ENCODE results near the gene TMC6.

DNA sequence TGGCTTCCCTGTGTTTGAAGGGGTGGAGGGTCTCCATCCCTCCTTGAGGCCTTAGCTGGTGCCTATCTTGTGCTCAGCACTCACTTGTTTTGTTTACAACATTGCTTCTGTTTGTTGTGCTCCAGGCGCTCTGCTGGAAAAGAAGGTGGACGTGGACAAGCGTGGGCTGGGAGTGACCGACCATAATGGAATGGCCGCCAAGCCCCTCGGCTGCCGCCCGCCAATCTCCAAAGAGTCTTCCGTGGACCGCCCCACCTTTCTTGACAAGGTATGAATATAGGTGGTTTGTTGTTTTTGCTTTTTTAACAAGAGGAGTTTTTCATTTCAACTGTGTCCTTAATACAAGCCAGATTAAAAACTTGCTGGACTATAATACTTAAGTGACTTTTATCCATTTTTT lies 53.5 kb downstream of the TMC6 start:
- TF ChIP-seq, protein P1, sequence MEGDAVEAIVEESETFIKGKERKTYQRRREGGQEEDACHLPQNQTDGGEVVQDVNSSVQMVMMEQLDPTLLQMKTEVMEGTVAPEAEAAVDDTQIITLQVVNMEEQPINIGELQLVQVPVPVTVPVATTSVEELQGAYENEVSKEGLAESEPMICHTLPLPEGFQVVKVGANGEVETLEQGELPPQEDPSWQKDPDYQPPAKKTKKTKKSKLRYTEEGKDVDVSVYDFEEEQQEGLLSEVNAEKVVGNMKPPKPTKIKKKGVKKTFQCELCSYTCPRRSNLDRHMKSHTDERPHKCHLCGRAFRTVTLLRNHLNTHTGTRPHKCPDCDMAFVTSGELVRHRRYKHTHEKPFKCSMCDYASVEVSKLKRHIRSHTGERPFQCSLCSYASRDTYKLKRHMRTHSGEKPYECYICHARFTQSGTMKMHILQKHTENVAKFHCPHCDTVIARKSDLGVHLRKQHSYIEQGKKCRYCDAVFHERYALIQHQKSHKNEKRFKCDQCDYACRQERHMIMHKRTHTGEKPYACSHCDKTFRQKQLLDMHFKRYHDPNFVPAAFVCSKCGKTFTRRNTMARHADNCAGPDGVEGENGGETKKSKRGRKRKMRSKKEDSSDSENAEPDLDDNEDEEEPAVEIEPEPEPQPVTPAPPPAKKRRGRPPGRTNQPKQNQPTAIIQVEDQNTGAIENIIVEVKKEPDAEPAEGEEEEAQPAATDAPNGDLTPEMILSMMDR (IDR thresholded peaks at IDR 0.05; ENCODE audit: low read depth, low read length, poor library complexity, severe bottlenecking) = no peak
- TF ChIP-seq EZH2phosphoT487 (IDR thresholded peaks at IDR 0.05; ENCODE audit: borderline replicate concordance, low read length) = no peak
